Inflammatory macrophage (primary cell): Measurements from ENCODE around the gene CYTH1.

Experiments used
- DNase-seq, 2 donors: peaks; one replicate each; pipeline ENCODE4 v3.0.0-alpha.2; 2020 to 2022

CYTH1 gene

DNA sequence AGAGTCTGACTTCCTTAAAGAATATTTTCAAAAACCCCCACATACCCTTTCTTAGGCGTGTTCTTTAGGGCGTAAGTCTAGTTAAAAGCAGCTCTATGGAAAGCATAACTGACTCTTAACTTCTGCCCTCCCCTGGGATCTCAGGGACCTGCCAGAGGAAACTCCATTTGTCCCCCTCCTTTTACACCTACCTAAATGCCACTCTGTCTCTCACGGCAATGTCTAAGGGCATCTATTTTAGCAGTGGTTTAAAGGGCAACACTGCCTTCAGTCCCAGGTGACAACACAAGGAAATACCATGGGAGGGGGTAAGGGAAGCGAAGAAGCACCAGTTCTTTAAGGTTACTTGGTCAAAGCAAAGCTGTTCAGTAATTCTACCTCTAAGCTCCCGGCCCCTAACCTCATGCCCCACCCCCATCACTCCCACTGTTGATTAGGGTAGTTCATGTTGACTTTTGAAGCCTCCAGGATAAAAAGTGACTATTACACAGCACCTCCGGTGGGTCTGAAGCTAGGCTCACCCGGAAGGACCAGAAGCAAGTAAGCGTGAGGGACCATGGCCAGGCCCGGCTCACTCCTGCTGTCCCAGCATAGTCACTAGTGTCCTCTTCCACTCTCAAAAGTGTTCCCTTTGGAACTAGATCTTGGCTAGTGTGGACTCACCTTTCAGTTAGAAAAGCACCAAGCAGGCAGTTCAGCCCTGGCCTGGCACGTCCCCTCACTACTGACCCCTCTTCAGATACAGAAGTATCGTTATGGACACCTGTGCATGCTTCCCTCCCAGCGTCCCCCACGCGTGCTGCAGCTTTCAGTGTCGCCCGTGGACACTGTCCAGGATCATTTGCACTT, 47.1 kb downstream of the CYTH1 start:
- DNase-seq, result no peak

DNA sequence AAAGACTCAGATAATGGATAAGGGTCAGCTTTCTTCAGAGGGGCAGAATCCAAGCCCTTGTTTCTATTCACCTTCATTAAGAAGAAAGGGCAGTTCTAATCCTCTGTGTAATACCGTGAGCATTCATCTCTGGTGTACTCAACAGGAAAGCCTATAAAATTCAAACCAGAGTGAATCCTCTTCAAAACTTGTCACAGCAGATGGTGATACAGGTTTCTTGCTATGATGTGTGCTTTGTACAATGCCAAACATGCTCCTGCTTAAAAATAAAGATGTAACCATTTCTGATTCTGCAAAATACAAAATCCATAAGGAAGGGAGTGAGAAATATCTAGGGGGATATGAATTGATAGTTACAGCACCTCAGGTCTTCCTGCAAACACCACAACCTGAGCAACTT, 49.7 kb downstream of the CYTH1 start:
- no peak for DNase-seq

GRCh38 chr17:78731904-78732303, 50.2 kb downstream of the CYTH1 start:
- no peak for DNase-seq

DNA sequence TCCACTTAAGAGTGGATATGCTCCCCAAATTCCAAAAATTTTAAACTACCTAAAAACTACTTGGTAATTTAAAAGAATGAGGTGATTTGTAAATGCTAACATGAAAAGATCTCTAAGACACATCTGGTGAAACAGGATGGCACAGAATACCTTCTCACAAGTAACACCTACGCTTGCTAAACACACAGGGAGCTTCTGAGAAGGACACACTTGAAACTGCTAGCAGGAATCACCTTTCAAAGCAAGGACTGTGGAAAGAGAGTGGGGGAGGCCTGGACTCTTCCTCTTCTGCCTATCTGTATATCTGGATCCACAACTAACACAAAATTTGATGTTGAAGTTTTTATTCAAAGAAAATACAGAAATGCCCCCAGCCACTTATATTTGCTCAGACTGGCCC, 52.4 kb downstream of the CYTH1 start:
- no peak for DNase-seq

DNA sequence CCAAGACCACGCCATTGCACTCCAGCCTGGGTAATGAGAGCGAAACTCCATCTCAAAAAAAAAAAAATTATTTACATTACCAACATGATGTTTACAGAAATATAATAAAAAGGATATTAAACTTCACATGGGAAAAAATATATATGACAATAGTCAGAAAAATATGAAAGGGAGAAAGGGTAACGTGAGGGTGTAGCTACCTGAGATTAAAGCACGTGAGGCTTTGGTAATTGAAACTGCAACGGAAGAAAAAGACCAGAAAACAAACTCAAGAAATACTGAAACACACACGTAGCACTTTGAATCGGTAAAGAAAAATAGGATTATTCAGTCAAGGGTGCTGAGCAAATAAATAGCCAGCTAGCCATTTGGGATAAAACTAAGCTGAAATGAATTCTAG, 53.6 kb downstream of the CYTH1 start:
- DNase-seq, result no peak

GRCh38 chr17:78727476-78728229, 54.4 kb downstream of the CYTH1 start:
- no peak for DNase-seq

DNA sequence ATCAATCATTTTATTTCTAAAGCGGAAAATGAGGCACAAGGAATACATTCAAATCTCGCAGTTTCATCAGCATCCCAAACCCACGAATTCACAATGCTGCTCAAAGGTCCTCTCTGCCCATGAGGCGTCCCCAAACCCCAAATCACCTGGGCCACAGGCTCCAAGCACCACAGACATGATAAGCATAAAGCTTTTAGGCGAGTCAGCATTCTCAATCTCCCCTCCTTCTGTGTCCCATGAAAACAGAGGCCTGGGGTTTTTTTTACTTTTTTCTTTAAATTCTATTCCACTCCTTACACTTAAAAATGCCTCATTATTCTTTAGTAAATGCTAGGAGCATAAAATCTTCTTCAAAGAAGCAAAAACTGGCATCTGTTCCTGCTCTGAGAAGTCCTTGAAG, 55.0 kb downstream of the CYTH1 start:
- no peak for DNase-seq

DNA sequence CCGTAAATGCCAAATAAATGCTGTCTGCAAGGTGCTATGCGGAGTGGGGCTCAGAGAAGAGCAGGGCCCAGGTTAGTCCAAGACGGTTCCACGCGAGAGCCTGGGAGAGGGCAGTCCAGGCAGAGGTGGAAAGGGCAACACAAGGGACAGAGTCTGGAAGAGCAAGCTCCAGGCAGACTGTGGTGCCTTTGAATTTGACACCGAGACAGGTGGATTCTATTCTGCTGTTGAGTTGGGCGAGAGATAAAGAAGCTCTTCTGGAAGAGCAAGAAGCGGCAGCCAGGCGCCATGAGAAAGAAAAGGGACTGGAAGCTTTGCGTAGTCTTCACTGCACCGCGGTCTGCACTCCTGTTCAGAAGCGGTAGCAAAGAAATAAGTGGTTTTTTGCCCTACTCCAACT, 55.6 kb downstream of the CYTH1 start:
- no peak for DNase-seq

- no peak for DNase-seq
Observed at GRCh38 chr17:78725448-78726021, 56.5 kb downstream of the CYTH1 start.

DNA sequence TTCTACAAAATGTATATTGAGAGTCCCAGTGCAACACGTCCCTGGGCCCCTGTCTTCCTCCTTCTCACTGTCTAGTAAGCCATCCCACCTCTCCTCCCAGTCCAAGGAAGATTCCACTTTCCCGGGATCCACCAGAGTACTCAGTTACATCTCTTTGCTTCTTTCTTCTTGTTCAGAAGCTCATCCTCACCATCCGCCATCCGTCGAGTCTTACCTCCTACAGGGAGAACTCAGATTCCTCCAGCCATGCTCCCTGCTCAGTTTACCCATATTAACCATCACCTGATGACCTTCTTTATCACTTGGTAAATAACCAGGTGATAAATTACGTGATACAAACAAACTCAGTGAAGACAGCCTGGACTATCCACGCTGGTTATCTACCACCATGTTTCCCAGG, 57.1 kb downstream of the CYTH1 start:
- DNase-seq, result no peak

GRCh38 chr17:78724544-78724943, 57.5 kb downstream of the CYTH1 start:
- DNase-seq, result no peak

GRCh38 chr17:78723957-78724356, 58.1 kb downstream of the CYTH1 start:
- DNase-seq, result no peak

- no peak for DNase-seq
Observed at GRCh38 chr17:78723001-78723796, 58.9 kb downstream of the CYTH1 start.

DNA sequence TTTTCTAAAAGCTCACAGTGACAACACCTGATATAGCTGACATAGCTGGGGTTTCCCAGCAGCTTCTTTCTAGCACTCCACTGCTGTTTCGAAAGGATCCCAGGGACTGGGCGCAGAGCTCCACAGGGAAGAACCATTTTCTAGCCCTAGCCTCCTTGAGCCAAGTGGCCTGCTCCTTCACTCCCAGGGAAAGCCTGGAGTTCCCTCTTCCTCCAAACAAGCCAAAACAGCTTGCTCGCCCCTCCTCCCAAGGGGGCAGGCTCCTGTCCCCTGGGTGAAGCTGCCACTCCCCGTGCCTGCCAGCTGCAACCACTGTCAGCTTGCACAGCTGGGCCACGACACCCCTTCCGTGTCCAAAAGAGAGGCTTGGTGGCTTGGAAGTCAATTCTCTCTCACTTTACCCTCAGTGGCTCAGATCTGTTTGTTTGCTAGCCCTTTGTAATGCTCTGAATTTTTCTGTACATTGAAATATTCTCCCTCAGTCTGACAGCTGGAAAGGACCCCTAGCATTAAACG, 59.8 kb downstream of the CYTH1 start:
- no peak for DNase-seq

GRCh38 chr17:78719630-78720298, 62.3 kb downstream of the CYTH1 start:
- no peak for DNase-seq

DNA sequence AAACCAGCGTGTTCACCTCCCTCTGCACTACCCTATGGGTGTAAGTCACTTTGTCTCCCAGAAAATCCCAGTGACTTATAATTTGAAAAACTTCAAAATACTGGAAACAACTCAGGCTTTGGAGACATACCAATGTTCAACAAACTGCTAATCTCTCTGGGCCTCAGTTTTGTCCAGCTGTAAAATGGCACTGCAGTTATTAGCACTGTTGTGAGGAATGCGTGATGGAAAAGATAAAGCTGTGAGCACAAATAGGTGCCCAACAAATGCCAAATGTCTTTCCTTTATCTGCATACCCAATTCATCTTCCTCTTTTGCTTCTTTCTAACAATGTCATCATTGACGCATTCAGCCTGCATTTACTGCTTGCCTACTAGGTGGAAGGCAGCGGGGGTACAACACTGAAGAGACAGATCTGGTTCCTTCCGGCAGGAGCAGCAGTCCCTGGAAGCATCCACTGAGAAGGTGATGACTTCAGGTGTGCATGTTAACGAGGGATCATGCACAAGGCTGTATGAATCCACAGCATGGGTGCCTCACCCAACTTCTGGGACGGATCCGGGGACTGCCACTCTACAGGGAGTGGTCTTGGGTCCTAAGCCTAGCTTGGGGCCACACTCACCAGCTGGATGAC, 63.4 kb downstream of the CYTH1 start:
- DNase-seq, result no peak

GRCh38 chr17:78717431-78717980, 64.6 kb downstream of the CYTH1 start:
- DNase-seq, result no peak

DNA sequence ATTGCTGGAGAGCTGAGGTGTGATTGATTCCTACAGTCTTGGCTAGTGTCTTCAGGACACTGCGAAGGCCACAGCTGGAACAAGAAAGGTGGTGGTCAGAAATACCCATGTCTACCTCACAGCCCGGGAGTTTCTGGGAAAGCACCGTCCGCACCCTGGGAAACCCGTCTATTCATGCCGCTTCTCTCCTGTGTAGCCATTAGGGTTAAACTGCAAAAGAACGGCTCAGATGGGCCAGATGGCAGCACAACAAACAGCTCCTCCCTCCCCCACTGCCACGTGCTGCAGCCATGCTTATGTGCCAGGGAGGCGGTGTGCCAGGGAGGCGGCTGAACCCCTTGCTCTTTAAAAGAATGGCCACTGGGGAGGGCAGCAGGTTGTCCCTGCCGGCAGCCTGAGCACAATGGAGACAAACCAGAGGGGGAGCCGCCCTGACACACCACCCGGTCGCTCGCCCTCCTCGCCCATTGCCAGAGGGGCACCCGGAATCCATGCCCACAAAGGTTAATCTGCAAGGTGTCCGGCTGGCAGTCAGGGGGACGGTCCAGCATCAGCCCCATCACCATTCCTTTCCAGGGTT, 65.2 kb downstream of the CYTH1 start:
- no peak for DNase-seq

DNA sequence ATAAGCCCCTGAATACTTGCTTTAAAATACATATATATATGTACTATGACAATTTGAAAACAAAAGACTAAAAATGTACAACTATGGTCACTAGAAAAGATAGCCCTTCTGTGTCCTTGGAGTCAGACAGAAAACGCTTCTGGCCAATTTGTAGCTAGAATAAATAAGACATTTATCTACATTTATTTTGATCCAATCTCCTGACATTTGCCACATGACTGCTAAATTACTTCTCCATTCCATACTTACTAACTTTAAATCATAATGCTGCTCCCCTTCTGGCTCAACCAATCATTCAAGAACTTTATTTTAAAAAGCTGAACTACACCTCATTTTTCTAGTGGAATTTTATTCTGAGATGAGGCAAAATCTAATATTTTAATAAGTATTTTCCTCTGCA, 65.8 kb downstream of the CYTH1 start:
- DNase-seq, result peak in 1 of 2 donors; percentile 5

DNA sequence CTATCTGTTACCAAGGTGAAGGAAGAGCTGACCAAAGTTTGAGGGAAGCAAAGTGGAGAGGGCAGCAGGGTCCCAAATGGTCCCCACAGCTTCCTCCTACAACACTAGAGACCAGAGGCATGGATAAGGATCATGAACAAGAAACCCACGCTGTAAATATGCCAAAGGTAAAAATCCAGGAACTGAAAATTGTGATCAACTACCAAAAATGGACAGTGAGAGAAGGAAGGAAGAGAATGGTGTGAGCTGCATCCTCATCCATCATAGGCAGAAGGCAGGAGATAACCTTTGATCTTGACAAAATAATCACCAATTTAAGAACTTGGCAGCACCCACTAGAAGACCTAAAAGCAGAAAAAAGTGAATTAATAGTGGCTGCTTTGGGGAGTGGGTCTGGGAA, 66.2 kb downstream of the CYTH1 start:
- DNase-seq, result peak in 1 of 2 donors; percentile 14
